ENCODE results near the gene ZC2HC1B.

The ZC2HC1B gene

DNA sequence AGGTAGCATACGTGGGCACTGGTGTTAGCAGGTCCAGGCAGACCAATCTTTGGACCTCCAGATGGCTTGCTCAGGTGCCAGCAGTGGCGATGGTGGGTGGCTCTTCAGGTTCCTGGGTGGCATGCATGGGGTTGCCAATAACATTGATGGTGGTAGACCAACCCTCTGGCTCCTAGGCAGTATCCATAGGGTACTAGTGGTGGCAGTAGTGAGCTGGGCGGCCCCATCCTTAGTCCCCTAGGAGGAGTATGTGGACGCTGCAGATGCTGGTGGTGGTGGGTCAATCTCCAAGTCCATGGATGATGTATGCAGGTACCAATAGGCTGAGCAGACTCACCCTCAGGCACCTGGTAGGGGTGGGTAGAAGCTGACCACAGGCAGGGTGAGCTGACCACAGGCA lies 70.6 kb downstream of the ZC2HC1B start:
- no peak for DNase-seq (ENCODE audit: low read depth)

DNA sequence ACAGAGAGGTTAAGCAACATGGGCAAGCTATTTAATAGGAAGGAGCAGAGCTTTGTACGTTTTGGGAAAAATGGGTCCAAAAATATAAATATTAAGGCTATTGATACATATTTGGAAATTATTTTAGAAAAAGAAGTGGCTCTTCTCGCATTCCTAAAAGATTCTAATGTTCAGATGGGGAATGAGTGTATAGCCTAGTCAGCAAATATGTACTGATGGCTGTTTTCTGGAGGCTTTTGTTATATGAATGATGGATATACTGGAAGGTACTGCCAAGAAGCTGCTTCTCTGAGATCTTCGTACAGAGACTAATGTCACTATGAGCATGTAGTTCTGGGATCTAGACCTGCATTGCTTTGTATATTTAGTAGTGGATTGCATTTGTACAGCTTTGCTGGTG lies 72.1 kb downstream of the ZC2HC1B start:
- no peak for DNase-seq (ENCODE audit: low read depth)

DNA sequence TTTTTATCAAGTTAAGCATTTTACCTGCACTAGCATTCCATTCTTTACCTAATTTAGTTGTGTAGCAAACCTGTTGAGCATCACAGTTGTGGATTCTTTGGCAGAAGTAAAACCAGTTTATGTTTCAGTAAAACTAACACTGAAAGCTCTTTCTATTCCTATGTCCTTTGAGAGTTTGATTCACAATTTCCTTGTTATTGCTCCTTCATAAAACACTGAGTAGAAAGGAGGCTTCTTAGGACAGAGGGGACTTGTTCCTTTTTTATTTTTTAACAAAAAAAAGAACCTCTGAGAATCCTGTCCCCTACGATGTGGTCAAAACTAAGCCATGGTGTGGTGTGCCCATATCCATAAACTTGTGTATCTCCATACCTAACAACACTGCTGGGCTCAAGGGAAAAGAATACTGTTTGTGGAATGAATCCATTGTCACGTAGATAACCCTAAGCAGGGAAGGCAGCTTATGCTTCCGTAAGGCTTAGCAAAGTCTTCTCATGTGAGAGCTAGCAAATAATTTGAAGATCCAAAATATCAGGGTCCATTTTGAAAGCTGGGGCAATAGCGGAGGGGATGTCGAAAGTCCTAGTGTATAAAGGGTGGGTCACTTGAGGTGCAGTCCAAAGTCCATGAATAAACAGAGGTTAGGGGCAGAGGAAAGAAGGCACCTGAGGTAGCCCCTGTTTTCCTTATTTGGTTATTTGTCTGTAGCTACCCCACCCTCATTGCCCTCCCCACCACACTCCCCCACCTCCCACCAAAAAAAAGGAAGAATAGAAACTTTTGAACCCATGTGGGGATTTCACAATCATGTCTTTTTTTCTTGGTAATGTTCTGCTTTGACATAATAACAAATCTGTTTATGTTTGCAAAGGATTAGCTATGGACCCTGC lies 72.7 kb downstream of the ZC2HC1B start:
- no peak for DNase-seq (ENCODE audit: low read depth)

DNA sequence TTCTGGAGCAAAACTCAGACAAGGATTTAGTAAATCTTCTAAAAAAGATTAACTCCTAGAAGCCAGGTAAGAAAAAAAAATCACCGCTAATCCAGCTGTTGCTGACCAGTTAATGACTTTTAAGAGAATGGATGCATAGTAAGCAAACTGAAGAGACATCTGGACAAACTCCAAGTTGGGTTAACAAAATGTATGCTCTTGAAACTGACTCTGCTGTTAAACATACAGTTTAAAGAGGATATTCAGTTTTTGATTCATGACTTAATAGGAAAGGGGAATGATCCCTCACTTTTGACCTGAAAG lies 73.3 kb downstream of the ZC2HC1B start:
- DNase-seq (ENCODE audit: low read depth), result no peak

DNA sequence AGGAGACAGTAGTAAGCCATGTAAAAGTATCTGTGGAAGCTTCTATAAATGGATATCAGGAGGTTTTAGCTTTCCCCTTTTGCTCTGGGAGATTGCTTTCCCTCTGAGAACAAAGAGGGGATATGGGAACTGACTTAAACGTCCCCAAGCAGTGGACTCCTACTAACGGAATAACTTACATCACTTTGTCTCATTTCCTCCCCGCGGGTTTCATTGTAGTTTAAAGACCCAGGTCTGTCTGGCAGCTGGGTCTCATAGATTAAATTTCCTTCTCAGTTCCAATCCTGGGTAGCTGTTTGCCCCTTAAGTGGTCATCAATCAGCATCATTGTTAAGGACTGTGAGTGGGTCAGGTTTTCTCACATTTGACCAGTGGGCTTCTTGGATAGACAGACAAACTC lies 75.1 kb downstream of the ZC2HC1B start:
- DNase-seq (ENCODE audit: low read depth), result no peak

DNA sequence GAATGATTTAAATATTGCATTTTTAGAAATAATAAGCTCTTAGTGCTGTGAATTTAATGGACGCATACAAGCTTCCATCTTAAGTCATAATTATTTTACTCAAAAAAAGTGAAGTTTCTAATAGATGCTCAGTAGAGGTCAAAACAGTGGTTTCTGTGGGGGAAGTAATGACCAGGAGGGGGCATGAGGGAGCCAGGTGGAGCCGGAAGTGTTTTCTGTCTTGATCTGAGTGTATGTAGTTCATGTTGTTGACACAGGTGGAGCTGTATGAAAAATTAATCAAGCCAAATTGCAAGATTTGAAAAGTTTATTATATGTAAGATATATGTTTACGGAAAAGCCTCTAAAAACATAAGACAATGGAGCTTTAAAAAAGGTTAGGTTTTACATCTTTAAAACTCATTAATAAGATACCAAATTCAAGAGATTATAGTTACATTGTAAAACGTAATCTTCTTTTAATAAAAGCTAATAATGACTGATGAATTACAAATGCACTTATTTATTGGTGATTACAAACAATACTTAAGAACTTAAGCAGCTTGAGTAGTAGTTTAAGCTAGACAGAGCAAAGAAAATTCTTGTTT lies 75.8 kb downstream of the ZC2HC1B start:
- peak; percentile 31 for DNase-seq (ENCODE audit: low read depth)

DNA sequence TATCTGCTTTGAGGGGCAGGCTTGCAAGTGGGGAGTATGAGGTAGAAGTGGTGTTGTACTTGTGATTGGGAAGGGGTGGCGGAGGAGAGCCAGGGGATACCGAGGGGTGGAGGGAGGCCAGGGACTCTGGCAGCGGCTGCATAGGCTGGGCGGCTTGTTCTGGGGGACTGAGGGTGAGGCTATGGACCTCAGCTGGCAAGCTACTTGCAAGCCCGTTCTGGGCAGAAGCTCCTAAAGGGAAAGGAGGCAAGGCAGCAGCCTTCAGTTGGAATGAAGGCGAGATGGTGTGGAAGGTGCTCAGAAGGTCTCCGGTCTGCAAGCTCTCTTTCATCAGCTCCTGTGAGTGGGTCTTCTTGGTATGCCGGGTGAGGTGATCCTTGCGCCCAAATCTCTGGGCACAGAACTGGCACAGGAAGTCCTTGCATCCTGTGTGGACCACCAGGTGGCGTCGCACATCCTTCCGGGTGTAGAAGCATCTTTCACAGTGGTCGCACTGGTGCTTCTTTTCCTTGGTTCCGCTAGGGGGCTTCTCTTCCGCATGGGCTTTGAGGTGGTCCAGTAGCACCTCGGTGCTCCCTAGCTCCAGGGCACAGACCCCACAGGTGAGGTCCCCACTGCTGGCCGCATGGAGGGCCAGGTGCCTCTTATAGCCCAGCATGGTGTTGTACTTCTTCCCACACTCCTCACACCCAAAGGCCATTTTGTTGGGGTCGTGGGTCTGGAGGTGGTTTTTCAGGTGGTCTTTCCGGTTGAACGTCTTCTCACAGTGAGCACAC lies 77.8 kb downstream of the ZC2HC1B start:
- DNase-seq (ENCODE audit: low read depth), result peak; percentile 18

DNA sequence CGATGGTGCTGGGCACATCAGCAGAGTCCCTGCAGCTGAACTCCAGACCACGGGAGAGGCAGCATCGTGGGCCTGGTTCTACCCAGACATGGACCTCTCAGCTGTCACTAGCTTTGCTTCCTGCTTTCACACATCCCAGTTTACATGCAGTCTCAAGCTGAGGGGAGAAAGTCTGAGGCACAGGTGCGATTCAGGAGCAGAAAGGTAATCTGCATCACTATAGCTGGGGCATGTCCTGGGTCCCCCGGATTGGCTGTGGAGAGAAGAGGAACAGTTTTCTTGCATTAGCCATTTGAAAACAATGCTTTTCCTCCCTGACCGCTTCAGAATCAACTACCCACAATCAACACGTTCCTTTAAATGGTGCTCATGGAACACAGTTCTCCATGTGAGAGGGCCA lies 83.9 kb downstream of the ZC2HC1B start:
- DNase-seq (ENCODE audit: low read depth), result no peak

DNA sequence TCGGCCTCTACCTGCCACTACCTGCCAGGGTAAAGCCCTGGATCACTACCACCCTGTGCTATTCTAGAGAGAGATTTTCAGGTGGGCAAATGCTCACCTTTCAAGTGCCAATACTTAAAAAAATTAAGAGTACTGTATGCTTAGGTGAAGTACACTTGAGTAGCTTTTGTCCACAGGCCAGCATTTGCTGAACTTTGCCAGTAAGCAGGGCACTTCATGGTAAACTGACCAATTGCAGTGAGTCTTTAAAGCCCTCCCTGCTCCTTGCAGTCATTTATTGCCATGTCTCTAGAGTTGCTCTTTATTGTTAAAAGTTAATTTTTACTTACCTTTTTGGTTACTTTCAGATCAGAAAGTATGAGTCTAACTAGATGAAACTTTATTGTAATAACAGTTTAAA lies 85.3 kb downstream of the ZC2HC1B start:
- no peak for DNase-seq (ENCODE audit: low read depth)

DNA sequence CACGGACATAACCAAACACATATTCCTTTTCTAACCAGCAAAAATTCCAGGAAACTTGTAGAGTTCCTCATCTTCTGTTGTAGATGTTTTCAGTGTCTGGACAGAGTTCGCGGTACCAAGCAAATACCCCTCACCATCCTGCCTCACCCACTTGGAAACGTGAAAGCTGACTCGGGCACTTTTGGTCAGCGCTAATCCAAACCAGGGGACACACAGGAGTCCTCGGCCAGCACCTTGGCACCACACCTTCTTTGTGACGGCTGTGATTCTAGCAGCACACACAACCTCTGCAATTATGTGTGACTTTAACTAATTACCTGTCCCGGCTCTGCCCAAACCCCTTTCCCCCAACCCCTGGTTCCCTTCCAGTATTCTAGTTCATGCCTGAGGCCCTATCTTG lies 85.7 kb downstream of the ZC2HC1B start:
- DNase-seq (ENCODE audit: low read depth), result no peak

DNA sequence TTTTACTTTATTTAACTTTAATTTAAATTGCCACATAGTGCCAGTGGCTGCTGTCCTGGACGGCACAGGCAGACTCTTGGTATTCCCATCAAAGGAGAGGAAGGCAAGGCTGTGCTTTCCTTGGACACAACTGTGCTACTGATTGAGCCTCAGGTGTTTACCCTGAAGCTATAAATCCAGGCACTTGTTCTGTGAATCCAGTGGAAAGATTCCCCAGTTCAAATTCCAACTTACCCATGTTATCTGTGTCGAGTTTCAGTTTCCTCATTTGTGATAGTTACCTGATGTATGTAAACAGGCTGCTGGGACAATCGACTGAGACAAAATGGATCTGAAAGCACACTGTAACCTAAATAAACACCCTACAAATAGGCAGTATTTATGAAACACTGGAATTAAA lies 86.6 kb downstream of the ZC2HC1B start:
- no peak for DNase-seq (ENCODE audit: low read depth)

DNA sequence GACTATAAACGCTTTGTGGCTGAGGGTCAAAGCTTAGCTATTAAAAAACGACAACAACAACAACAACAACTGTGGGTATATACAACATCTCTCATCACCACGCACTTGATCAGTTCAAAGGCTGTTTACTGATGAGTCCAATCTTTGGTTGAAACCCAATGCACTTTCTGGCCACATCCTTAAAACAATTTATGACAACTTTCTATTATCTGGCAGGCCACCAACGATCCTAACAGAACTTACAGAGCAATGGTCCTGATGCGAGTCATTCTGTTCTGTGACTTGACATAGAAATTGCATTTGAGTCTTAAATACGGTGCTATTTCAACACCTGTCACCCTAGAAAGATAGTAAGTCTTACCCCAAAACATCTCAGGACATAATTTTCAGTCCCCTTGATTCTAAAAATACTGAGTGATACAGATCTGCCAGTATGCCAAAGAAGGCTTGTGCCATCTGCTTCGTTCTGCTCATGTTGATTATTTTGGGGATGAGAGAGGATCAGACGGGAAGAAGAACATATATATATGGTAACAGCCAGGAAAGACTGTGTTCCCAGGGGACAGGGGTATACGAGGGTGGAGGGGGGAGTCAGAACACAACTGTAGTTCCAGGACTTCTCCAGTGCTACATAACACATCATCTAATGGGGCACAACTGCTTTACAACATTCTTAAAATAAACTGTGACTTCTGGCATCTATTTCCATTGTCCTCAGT lies 87.9 kb downstream of the ZC2HC1B start:
- no peak for DNase-seq (ENCODE audit: low read depth)

DNA sequence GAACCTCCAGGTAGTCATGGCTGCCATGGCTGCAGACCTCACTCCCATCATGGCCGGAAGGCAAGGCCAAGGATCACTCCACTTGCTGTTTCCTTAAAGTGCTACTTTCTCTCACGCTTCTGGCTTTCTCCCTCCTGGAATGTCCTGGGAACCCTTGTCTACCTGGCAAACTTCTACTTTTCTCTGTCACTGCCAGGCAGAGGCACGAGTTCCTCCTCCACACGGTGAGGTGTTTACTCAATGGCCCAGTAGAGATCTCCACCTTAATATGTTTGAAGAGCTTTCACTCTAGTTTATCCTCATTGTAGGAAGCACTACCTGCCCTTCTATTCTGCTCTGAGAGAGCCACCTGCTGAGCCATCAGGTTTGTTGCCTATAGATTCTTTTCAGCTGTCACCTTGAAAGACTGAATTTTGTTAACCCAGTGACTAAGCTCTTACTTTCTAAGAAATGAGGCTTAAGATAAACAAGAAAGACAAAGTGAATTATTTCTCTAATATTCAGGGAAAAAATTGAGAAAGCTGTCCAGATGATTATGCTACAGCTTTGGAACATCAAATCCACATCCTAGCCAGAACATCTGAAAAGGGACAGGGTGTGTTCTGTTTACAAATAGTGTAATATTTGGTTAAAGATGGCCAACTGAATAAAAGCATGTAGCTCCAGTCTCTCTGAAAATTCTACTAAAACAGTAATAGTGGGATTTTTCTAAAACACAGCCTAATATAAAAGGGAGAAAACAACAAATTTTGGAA lies 88.8 kb downstream of the ZC2HC1B start:
- DNase-seq (ENCODE audit: low read depth), result no peak

DNA sequence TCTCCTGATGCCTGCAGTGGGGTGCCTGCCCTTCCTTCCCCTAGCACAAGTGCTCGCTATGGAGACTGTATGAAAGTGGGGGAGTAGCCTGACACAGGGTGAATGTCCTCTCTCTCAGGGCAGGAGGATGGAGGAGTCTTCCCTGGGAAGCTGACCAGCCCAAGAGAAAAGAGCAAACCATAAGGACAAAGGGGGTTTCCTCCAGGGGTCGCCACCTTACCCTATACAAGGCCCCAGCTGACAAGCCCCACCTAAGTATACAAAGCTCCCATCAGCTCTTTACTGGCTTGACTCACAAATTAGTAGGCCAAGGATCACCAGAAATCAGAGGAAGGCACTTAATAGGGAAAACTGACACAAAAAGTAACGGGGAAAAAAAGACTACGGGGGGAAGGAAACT lies 89.6 kb downstream of the ZC2HC1B start:
- DNase-seq (ENCODE audit: low read depth), result no peak

DNA sequence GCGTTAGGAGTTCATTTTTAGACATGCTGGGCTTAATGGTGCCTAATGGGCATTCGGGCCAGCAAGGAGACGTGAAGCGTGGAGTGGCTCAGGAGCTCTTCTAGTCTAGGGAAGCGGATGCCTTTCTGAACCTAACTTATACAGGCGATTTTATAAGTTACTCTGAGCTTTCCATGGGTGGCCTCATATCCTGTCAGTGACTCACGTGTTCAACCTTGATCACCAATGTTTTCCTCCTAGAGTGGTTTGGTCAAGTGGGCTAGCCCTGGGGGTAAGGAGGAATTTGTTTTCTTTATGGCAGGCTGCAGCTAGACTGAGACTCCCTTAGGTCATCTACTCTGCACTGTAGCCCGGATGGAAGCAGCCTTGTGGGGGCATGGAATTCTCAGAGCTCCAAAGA lies 91.7 kb downstream of the ZC2HC1B start:
- DNase-seq (ENCODE audit: low read depth), result no peak

DNA sequence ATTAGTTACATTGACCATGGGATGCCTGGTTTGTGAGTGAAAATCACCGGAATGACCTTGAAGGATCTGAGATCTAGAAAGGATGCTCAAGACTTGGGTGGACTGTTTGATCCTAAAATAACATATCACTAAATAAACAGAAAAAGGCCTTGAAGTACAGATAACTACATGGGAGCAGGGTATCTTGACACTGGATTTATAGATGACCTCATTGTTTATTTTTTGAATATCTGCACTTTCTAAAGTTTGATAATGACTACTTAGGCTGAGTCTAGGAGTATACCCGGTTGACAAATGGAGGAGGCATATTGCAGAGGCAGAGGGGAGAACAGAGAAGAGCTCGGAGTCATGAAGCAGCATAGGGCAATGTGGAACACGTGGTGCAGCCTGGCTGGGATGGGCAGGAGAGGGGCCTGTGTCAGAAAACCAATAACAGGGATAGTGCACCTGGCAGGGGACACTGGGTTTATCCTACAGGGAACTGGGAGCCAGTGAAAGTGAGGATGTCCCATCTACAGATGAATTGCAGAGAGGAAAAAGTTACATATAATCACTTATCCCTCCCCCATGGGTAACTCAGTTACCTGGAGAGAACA lies 93.5 kb downstream of the ZC2HC1B start:
- no peak for DNase-seq (ENCODE audit: low read depth)

DNA sequence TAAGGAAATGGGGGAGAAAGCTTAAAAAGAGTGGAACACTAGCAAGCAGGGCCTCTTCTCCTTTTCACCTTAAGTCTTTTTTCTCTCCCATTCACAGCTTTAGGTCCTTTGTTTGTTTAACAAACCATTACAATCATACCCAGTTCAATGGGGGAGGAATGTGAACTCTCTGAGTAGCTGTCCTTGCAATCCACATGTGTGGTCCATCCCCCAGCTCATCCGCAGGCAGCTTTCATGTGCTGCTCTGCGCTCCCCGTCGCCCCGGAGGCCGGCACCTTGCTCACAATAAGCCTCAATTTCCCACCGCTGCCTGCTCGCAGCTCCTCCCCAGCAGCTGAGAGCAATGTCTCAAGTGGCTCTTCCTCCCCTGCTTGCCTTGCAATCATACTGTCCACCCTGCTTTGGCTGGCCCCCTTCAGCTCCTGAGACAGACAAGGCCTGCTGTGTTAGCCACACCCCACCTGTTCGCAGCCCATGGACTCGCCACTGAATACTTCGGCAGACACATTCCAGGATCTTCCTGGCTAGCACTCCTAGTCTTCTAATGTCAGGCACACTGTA lies 94.6 kb downstream of the ZC2HC1B start:
- DNase-seq (ENCODE audit: low read depth), result no peak

DNA sequence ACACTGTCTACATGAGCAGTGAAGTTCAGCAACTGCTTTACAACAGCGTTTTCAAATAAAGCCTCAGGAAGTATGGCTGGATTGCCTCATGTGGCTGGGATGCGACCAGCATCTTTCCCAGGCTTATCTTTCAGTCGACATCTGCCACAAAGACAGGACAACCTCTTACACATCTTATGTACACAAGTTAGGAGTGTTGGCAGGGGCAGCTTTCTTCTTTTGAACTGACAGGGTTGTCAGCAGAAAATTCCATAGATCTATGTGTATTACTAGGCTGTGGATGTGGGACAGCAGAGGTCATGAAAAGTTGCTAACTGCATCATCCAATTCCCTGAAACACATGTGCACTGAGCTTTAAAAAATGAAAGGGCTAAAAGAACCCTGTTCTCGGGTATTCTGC lies 95.7 kb downstream of the ZC2HC1B start:
- DNase-seq (ENCODE audit: low read depth), result no peak

DNA sequence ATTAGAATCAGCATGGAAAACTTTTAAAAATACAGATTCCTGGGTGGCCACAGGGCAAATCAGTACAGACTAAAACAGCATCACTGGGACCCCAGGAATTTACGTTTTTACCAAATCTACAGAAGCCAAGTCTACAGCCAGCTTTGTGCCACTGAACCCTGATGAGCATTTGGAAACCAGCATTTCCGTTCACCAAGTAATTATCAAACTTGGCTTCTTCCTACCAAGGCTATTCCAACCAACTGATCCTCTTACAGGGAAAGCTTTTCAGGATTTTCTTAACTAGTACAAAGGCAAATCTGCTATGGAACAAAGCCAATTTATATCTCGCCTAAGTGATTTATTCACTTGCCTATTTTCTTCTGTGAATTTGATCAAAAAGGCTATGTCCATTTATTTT lies 96.8 kb downstream of the ZC2HC1B start:
- no peak for DNase-seq (ENCODE audit: low read depth)

DNA sequence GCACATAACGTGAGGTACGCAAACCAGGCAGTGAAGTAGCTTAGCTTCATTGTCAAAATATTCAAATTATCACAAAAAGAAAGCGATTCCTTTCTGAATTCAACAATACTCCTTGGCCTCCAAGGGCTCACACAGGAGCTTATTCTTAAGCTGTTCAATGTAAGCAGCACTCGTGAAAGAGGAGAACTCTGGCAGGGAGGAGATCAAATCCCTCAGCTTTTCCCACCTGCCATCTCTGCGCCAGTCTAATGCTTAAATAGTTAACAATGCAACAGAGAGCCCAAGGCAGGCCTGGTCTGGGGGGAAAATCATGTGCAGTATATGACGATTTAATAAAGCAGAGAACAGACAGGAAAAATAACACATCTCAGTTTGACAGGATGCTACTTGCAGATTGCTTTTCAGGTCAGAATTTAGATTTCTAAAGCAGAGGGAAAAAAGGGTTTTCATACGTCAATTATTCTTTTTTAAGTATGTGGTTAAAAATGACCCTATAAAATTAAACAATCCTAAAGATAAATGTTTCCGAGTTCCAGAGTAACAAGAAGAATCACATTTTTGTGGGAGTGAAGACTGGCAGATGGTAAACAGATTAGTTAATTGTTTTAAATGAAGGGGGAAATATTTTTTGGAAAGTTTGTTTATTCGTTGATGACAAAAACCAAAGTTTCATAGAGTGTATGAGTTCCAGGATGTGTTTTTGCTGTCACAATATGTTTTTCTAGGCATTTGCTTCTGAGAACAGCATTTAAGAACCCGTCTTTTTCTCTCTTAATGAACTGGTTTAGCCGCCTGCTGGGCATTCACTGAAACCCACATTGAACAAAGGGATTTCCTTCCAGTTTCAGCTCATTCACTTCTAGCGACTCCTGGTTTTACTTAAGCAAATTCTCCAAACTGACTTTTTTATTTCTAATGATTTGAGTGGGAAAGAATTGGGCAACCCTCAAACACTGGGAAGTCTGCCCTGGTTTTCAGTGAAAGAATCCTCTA lies 97.9 kb downstream of the ZC2HC1B start:
- no peak for DNase-seq (ENCODE audit: low read depth)

Data from stimulated activated CD8-positive, alpha-beta memory T cell treated with anti-CD3 and anti-CD28 coated beads, Interleukin-15, amount 100 ng/mL, for 1 hour (primary cell).